A673 (cell line): ENCODE measurements around the gene SCO2.

ENCODE experiments used
- CTCF ChIP-seq: fragments of 300-800, 200-600 bp; sonication (generic); conservative IDR thresholded peaks from 2 replicates; pipeline ENCODE4 v1.5.1; 2017; ENCODE audit warnings: low read depth, mild to moderate bottlenecking, antibody characterized with exemption, low read length, moderate library complexity, mixed read lengths
- EZH2 ChIP-seq: fragments of 200-600 bp; sonication (generic); IDR thresholded peaks from 2 replicates; pipeline ENCODE4 v1.6.1; 2017; ENCODE audit warnings: borderline replicate concordance, low read depth, mild to moderate bottlenecking, mixed read lengths, antibody characterized with exemption, low read length; ENCODE audit not compliant: poor library complexity, severe bottlenecking

- TF ChIP-seq CTCF = peak; percentile 93
- TF ChIP-seq EZH2 = no peak
These were observed 37.4 kb upstream of the SCO2 start, which contains the start of gene SYCE3 for GRCh38 chr22:50562523-50563412.
